ENCODE results near the gene FDXACB1. TPM values are rescaled to one million over a fixed set of nuclear protein-coding genes. Genes with fewer than 3 reads are reported as not detected.

Gene FDXACB1
- total and polyA plus RNA-seq, 7 donors: 0.54 to 2.1 (median 1.2) TPM

GRCh38 chr11:111917788-111918187, 38.8 kb upstream of the FDXACB1 start:
- intact Hi-C loops (cut with DNase I): no loop called here
- H3K36me3 ChIP-seq: no peaks in the 10 kb centered on the region
- no peak overlapping the region for H3K27ac ChIP-seq
- DNase-seq: no peak
- H3K9me3 ChIP-seq: no peaks in the 10 kb centered on the region
- 85 to 93% methylated on average over 3 of the region's 3 CpGs for WGBS, 2 donors
- TF ChIP-seq POLR2A (IDR thresholded peaks at IDR 0.05) (no peak), EP300 (IDR thresholded peaks at IDR 0.05) (no peak), POLR2AphosphoS5 (IDR thresholded peaks at IDR 0.05) (no peak)
- TF ChIP-seq, protein P1, sequence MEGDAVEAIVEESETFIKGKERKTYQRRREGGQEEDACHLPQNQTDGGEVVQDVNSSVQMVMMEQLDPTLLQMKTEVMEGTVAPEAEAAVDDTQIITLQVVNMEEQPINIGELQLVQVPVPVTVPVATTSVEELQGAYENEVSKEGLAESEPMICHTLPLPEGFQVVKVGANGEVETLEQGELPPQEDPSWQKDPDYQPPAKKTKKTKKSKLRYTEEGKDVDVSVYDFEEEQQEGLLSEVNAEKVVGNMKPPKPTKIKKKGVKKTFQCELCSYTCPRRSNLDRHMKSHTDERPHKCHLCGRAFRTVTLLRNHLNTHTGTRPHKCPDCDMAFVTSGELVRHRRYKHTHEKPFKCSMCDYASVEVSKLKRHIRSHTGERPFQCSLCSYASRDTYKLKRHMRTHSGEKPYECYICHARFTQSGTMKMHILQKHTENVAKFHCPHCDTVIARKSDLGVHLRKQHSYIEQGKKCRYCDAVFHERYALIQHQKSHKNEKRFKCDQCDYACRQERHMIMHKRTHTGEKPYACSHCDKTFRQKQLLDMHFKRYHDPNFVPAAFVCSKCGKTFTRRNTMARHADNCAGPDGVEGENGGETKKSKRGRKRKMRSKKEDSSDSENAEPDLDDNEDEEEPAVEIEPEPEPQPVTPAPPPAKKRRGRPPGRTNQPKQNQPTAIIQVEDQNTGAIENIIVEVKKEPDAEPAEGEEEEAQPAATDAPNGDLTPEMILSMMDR (IDR thresholded peaks at IDR 0.05): no peak
- peaks cover 0 to 34% (median 29%) of the 10 kb centered on the region in 4 donors for H3K4me1 ChIP-seq
- no peak overlapping the region for H3K4me3 ChIP-seq
- no peaks in the 10 kb centered on the region for H3K27me3 ChIP-seq

- Histone ChIP-seq H3K27me3 (no peaks in the 10 kb centered on the region), H3K36me3 (no peaks in the 10 kb centered on the region), H3K4me1 (peaks cover 0 to 31% (median 25%) of the 10 kb centered on the region in 4 donors), H3K4me3 (no peak overlapping the region), H3K9me3 (no peaks in the 10 kb centered on the region), H3K27ac (no peak overlapping the region)
- no peak for TF ChIP-seq POLR2A (IDR thresholded peaks at IDR 0.05)
- no peak for TF ChIP-seq POLR2AphosphoS5 (IDR thresholded peaks at IDR 0.05)
- TF ChIP-seq EP300 (IDR thresholded peaks at IDR 0.05): no peak
- TF ChIP-seq, protein P1 (IDR thresholded peaks at IDR 0.05): no peak
- no peak for DNase-seq
- WGBS, 2 donors: 87 to 89% methylated on average over 2 of the region's 2 CpGs
- intact Hi-C loops (cut with DNase I): no loop called here
Observed at GRCh38 chr11:111917312-111917711, 38.3 kb upstream of the FDXACB1 start.

- Histone ChIP-seq H3K4me3 (no peak overlapping the region), H3K36me3 (no peaks in the 10 kb centered on the region), H3K27me3 (no peaks in the 10 kb centered on the region), H3K27ac (no peak overlapping the region), H3K4me1 (peaks cover 0 to 26% (median 21%) of the 10 kb centered on the region in 4 donors), H3K9me3 (no peaks in the 10 kb centered on the region)
- intact Hi-C loops (cut with DNase I): no loop called here
- 93 to 96% methylated on average over 1 of the region's 1 CpG for WGBS, 2 donors
- DNase-seq: no peak
- TF ChIP-seq, protein P1 (IDR thresholded peaks at IDR 0.05): no peak
- TF ChIP-seq EP300 (IDR thresholded peaks at IDR 0.05) (no peak), POLR2AphosphoS5 (IDR thresholded peaks at IDR 0.05) (no peak), POLR2A (IDR thresholded peaks at IDR 0.05) (no peak)
Observed at GRCh38 chr11:111916768-111917167, 37.8 kb upstream of the FDXACB1 start.

DNA sequence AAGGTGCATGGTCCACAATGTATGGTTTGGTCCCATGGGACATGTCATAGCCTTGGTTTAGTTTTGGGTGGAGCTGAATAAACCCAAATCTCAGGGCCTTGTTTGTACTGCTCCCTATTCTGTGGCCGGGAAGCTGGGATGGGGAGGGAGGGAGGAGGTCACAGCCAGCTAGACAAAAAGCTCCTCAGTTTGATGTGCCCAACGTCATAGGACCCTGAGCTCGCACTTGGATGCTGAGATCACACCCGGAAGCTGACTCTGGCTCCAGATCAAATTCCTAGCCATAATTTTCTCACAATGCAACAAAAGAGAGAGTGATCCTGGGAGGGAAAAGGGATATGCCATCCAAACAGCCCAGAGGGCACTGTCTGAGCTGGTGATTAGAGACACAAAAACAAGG, 35.0 kb upstream of the FDXACB1 start:
- 16 to 54% methylated on average over 4 of the region's 4 CpGs for WGBS, 2 donors
- peaks cover 0 to 34% (median 31%) of the 10 kb centered on the region in 4 donors for H3K4me1 ChIP-seq
- peak overlapping the region; percentile 52 to 78 (median 73) for H3K4me3 ChIP-seq
- H3K27me3 ChIP-seq: no peaks in the 10 kb centered on the region
- TF ChIP-seq POLR2AphosphoS5 (IDR thresholded peaks at IDR 0.05) (peak; percentile 58 to 89 (median 76)), EP300 (IDR thresholded peaks at IDR 0.05) (peak in 1 of 4 donors; percentile 31), POLR2A (IDR thresholded peaks at IDR 0.05) (peak; percentile 28 to 68)
- TF ChIP-seq, protein P1 (IDR thresholded peaks at IDR 0.05): no peak
- peak overlapping the region; percentile 96 to 100 (median 98) for H3K27ac ChIP-seq
- intact Hi-C loops (cut with DNase I): no loop called here
- peak; percentile 78 for DNase-seq
- H3K9me3 ChIP-seq: no peaks in the 10 kb centered on the region
- H3K36me3 ChIP-seq: peaks cover 0 to 1% (median under 1%) of the 10 kb centered on the region in 4 donors

Measured in sigmoid colon (tissue), 7 donors.